Panc1 (cell line): ENCODE data around the gene GYPC.

Experiments
- SIN3A ChIP-seq: IDR thresholded peaks from 2 replicates; pipeline ENCODE4 v1.6.1; 2012; ENCODE audit warnings: low read depth, mild to moderate bottlenecking, low read length, moderate library complexity, borderline replicate concordance; ENCODE audit not compliant: insufficient read depth
- TCF7L2 ChIP-seq: IDR thresholded peaks from 2 replicates; pipeline ENCODE4 v1.6.1; 2011; ENCODE audit warnings: mild to moderate bottlenecking, low read depth, low read length, inconsistent platforms
- TF ChIP-seq, protein P1 (sequence below): fragments of 450-650 bp; IDR thresholded peaks from 2 replicates; pipeline ENCODE4 v1.5.1; 2017; ENCODE audit warnings: mild to moderate bottlenecking
- TF ChIP-seq, protein P2 (sequence below), 2 experiments: IDR thresholded peaks; 2 replicates each; pipeline ENCODE4 v1.6.1; 2011 to 2012; ENCODE audit warnings: low read depth in 2 of 2, control low read depth in 1 of 2, low read length in 1 of 2, mild to moderate bottlenecking in 1 of 2, moderate library complexity in 1 of 2; ENCODE audit not compliant: insufficient read depth in 1 of 2

DNA sequence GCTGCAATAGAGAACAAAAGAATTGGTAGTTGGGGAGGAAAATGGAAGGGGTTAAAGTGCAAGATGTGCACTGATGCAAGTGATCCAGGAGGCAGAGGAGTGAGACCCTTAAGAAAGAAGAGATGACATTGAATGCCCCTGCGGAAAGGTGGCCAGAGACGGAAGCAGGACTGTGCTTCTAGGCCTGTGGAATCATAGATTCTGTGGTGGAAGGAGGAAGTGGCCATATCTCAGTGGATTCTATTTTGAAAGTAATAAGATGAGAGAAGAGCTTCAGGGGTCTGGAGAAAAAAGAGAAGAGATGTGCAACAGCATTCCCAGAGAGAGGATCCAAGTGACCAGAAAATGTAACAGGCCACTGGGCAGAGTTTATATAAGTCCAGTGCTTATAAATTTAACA, 18.6 kb upstream of the GYPC start:
- TF ChIP-seq, protein P1, sequence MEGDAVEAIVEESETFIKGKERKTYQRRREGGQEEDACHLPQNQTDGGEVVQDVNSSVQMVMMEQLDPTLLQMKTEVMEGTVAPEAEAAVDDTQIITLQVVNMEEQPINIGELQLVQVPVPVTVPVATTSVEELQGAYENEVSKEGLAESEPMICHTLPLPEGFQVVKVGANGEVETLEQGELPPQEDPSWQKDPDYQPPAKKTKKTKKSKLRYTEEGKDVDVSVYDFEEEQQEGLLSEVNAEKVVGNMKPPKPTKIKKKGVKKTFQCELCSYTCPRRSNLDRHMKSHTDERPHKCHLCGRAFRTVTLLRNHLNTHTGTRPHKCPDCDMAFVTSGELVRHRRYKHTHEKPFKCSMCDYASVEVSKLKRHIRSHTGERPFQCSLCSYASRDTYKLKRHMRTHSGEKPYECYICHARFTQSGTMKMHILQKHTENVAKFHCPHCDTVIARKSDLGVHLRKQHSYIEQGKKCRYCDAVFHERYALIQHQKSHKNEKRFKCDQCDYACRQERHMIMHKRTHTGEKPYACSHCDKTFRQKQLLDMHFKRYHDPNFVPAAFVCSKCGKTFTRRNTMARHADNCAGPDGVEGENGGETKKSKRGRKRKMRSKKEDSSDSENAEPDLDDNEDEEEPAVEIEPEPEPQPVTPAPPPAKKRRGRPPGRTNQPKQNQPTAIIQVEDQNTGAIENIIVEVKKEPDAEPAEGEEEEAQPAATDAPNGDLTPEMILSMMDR, result no peak
- TF ChIP-seq, protein P2, sequence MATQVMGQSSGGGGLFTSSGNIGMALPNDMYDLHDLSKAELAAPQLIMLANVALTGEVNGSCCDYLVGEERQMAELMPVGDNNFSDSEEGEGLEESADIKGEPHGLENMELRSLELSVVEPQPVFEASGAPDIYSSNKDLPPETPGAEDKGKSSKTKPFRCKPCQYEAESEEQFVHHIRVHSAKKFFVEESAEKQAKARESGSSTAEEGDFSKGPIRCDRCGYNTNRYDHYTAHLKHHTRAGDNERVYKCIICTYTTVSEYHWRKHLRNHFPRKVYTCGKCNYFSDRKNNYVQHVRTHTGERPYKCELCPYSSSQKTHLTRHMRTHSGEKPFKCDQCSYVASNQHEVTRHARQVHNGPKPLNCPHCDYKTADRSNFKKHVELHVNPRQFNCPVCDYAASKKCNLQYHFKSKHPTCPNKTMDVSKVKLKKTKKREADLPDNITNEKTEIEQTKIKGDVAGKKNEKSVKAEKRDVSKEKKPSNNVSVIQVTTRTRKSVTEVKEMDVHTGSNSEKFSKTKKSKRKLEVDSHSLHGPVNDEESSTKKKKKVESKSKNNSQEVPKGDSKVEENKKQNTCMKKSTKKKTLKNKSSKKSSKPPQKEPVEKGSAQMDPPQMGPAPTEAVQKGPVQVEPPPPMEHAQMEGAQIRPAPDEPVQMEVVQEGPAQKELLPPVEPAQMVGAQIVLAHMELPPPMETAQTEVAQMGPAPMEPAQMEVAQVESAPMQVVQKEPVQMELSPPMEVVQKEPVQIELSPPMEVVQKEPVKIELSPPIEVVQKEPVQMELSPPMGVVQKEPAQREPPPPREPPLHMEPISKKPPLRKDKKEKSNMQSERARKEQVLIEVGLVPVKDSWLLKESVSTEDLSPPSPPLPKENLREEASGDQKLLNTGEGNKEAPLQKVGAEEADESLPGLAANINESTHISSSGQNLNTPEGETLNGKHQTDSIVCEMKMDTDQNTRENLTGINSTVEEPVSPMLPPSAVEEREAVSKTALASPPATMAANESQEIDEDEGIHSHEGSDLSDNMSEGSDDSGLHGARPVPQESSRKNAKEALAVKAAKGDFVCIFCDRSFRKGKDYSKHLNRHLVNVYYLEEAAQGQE (IDR thresholded peaks at IDR 0.05; ENCODE audit: insufficient read depth in 1 of 2, low read depth in 2 of 2, low read length in 1 of 2), result no peak
- TF ChIP-seq TCF7L2, result no peak
- TF ChIP-seq SIN3A, result no peak
